ENCODE data around the gene HPS1. TPM values are rescaled to one million over a fixed set of nuclear protein-coding genes. Genes with fewer than 3 reads are reported as not detected.

Gene HPS1
- total RNA-seq, 1 experiment from 2014 or later, result 47.4 TPM

DNA sequence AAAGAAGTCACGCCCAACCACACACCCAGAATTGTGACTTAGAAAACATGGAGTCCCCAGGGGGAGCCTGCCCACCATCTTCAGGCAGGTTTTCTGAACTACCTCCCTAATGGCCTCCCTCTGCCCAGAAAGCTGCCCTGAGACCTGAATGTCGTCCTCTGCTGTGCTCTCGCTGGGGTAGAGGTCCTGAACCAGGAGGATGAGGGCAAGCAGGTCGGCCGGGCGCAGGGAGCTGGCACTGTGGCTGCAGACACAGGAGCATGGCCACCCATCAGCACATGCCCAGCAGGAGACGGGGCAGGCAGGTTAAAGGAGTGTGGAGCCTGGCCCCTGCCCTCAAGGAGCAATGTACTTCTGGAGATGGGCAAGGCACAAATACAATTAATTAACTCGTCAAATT lies 16.3 kb downstream of the HPS1 start:
- Histone ChIP-seq H3K79me2 (ENCODE audit: insufficient read depth, low read length) (no peaks in the 10 kb centered on the region), H4K91ac (ENCODE audit: insufficient read length, low read depth, low read length) (no peak overlapping the region), H3K4me2 (ENCODE audit: insufficient read depth, insufficient read length, low read length) (no peak overlapping the region), H3K27me3 (ENCODE audit: insufficient read depth, low read length) (no peaks in the 10 kb centered on the region), H2AK5ac (ENCODE audit: insufficient read length, low read length) (no peak overlapping the region), H3K79me1 (ENCODE audit: insufficient read depth, low read depth, low read length, poor library complexity, severe bottlenecking) (no peaks in the 10 kb centered on the region), H2AFZ (ENCODE audit: low read length) (no peak overlapping the region), H3K18ac (ENCODE audit: insufficient read length, low read depth, low read length) (no peak overlapping the region), H3K27ac (ENCODE audit: insufficient read length, low read depth, low read length) (no peak overlapping the region), H3K9me3 (ENCODE audit: control insufficient read depth, low read depth, low read length) (no peaks in the 10 kb centered on the region), H3K14ac (ENCODE audit: insufficient read depth, low read length) (no peak overlapping the region), H2BK20ac (ENCODE audit: low read depth, low read length, poor library complexity, severe bottlenecking) (no peak overlapping the region), H4K5ac (ENCODE audit: insufficient read length, low read depth, low read length) (no peak overlapping the region), H3K23ac (ENCODE audit: insufficient read length, low read depth, low read length) (no peak overlapping the region), H3K4me1 (ENCODE audit: insufficient read depth, low read length) (no peaks in the 10 kb centered on the region), H3K56ac (ENCODE audit: insufficient read length, low read depth, low read length) (no peak overlapping the region), H3K23me2 (ENCODE audit: insufficient read length, low read depth, low read length, poor library complexity, severe bottlenecking) (no peaks in the 10 kb centered on the region), H3K9ac (ENCODE audit: extremely low read depth, insufficient read length, low read length) (no peak overlapping the region), H3T11ph (ENCODE audit: low read length) (no peak overlapping the region), H2BK12ac (ENCODE audit: insufficient read length, low read depth, low read length) (no peak overlapping the region), H3K4ac (ENCODE audit: low read depth, low read length) (no peak overlapping the region), H4K20me1 (ENCODE audit: control insufficient read depth, insufficient read depth, insufficient read length) (no peaks in the 10 kb centered on the region), H4K8ac (replicated peaks; ENCODE audit: insufficient read length, low read depth, low read length) (no peak overlapping the region), H2BK15ac (ENCODE audit: low read depth, low read length) (no peak overlapping the region), H2BK5ac (ENCODE audit: insufficient read length, low read length) (no peak overlapping the region), H2BK120ac (ENCODE audit: low read depth, low read length, poor library complexity, severe bottlenecking) (no peak overlapping the region)
- no peak for DNase-seq
- peak overlapping the region in 1 of 3 experiments; percentile 10; a peak in 2 of 7 replicates for H3K27ac Mint-ChIP-seq
- no peaks in the 10 kb centered on the region for H3K27me3 Mint-ChIP-seq (ENCODE audit: low read depth)
- no peaks in the 10 kb centered on the region for H3K4me1 Mint-ChIP-seq
- TF ChIP-seq, protein P1, sequence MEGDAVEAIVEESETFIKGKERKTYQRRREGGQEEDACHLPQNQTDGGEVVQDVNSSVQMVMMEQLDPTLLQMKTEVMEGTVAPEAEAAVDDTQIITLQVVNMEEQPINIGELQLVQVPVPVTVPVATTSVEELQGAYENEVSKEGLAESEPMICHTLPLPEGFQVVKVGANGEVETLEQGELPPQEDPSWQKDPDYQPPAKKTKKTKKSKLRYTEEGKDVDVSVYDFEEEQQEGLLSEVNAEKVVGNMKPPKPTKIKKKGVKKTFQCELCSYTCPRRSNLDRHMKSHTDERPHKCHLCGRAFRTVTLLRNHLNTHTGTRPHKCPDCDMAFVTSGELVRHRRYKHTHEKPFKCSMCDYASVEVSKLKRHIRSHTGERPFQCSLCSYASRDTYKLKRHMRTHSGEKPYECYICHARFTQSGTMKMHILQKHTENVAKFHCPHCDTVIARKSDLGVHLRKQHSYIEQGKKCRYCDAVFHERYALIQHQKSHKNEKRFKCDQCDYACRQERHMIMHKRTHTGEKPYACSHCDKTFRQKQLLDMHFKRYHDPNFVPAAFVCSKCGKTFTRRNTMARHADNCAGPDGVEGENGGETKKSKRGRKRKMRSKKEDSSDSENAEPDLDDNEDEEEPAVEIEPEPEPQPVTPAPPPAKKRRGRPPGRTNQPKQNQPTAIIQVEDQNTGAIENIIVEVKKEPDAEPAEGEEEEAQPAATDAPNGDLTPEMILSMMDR (conservative IDR thresholded peaks at IDR 0.05), result no peak
- peaks cover 50 to 65% (median 62%) of the 10 kb centered on the region in 3 experiments for H3K36me3 Mint-ChIP-seq (ENCODE audit: insufficient read depth in 1 of 3, low read depth in 3 of 3)
- H3K9me3 Mint-ChIP-seq, result peaks cover 19 to 21% of the 10 kb centered on the region in 2 experiments
- no peak overlapping the region for H3K4me3 Mint-ChIP-seq
- WGBS (ENCODE audit: extremely low coverage, insufficient read length, low lambda C conversion rate), result no CpG with 5 or more reads among the region's 8 CpGs
